A549 treated with DMSO at 1 μM for 4 hours (cell line): ENCODE results near the gene MPHOSPH9. TPM values are rescaled to one million over a fixed set of nuclear protein-coding genes. Genes with fewer than 3 reads are reported as not detected.

Experiments used
- total RNA-seq: library from RNA; stranded (reverse); fragments of 200-300 nt; extraction: Qiagen RNA extraction; gene quantifications from 5 replicates; pipeline ENCODE4 v1.2.3, GENCODE V29; 2022; ENCODE audit warnings: low read depth

The MPHOSPH9 gene
- 22.9 to 27.8 TPM (median 23.4 TPM) in 5 replicates for total RNA-seq

GRCh38 chr12:123232807-123233504 lies at the start of gene MPHOSPH9, which contains the start of gene MTRFR:
MPHOSPH9 (minus strand) TSS chr12:123233141; CDS start chr12:123230364, 2,777 bp downstream.
MTRFR (plus strand) TSS chr12:123233436; CDS start chr12:123253675, 20,239 bp downstream.

DNA sequence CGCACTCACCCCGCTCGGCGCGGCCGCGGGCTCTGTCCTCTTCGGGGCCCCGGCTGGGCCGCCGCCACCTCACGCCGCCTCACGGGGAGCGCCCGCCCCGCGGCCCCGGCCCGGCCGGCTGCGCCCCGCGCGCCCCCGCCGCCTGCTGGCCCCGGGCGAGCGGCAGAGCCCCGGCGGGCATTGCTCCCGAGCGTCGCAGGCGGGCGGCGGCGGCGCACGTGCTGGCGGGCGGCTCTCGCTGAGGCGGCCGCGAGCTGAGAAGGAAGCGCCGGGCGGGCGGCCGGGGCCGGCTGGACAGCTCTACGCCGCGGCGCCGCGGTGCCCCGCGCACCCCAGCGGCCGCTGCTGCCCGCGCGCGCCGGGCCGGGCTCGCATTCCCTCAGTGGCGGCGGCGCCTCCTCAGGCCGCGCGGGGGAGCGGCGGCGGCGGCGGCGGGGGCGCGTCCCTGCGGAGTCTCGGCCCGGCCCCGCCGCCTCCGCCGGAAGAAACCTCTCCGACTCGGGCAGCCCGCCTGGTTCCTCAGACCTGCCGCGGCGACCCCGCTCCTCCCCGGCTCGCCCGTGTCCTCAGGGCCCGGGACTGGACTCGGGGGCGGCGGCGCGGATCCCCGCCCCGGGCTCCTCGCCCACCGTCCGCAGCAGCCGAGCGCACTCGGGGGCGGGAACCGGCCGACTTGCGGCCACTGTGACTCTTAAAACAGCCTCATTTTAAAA lies 82.0 kb downstream of the MPHOSPH9 start, which contains the start of gene PITPNM2:
TSS of gene PITPNM2 (minus strand) at position 347 of the 713 bp plus-strand sequence. CDS start 116,500 bp downstream, outside the sequence.

Other genes with a start within 250 kb of the MPHOSPH9 start
- gene PITPNM2, start 82.1 kb downstream of the MPHOSPH9 start, total RNA-seq = 12.5 to 21.7 TPM (median 17.7 TPM) in 5 replicates
- gene MTRFR, start 295 bp upstream of the MPHOSPH9 start, total RNA-seq = 15.7 to 20.8 TPM (median 15.9 TPM) in 5 replicates
- 106 to 177 TPM (median 167 TPM) in 5 replicates for gene CDK2AP1, start 38.7 kb upstream of the MPHOSPH9 start, total RNA-seq
- 23.4 to 34.3 TPM (median 31.0 TPM) in 5 replicates for gene SBNO1, start 131.7 kb upstream of the MPHOSPH9 start, total RNA-seq
- 47.1 to 58.5 TPM (median 55.2 TPM) in 5 replicates for gene KMT5A, start 151.0 kb upstream of the MPHOSPH9 start, total RNA-seq
- 1.2 to 1.9 TPM (median 1.6 TPM) in 5 replicates for gene RILPL2, start 203.5 kb upstream of the MPHOSPH9 start, total RNA-seq
- 17.9 to 20.9 TPM (median 19.6 TPM) in 5 replicates for gene SNRNP35, start 225.0 kb upstream of the MPHOSPH9 start, total RNA-seq